GM12875 (cell line): ENCODE results near the gene PRR36.

ENCODE experiments used
- H3K4me3 ChIP-seq: one replicate; pipeline ENCODE4 v1.5.1; 2011; ENCODE audit warnings: low read depth, low read length, control low read depth
- CTCF ChIP-seq: IDR thresholded peaks from 2 replicates; pipeline ENCODE4 v1.5.1; 2011; ENCODE audit warnings: low read depth, mild to moderate bottlenecking, control low read depth, inconsistent platforms, low read length, moderate library complexity, borderline replicate concordance; ENCODE audit not compliant: insufficient read depth

Gene PRR36

GRCh38 chr19:7911508-7912143 is 37.4 kb upstream of the PRR36 start:
- H3K4me3 ChIP-seq, result no peak overlapping the region
- TF ChIP-seq CTCF, result no peak

DNA sequence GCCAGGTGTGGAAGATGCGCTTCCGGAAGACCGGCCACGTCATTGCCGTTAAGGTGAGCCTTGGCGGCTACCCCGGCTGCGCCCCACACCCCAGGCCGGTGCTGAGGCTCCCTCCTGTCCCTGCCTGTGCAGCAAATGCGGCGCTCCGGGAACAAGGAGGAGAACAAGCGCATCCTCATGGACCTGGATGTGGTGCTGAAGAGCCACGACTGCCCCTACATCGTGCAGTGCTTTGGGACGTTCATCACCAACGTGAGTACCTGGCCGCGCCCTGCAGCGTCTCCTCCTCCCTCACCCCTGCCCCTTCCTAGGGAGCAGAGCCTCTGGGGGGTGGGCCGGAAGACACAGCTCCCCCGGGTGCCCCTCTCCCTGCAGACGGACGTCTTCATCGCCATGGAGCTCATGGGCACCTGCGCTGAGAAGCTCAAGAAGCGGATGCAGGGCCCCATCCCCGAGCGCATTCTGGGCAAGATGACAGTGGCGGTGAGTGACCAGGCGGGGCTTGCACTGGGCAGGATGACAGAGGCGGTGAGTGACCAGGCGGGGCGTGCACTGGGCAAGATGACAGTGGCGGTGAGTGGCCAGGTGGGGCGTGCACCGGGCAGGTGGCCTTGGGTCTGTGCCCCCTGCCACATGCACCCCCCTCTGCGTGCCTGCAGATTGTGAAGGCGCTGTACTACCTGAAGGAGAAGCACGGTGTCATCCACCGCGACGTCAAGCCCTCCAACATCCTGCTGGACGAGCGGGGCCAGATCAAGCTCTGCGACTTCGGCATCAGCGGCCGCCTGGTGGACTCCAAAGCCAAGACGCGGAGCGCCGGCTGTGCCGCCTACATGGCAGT is 36.4 kb upstream of the PRR36 start:
- no peak overlapping the region for H3K4me3 ChIP-seq
- no peak for TF ChIP-seq CTCF

DNA sequence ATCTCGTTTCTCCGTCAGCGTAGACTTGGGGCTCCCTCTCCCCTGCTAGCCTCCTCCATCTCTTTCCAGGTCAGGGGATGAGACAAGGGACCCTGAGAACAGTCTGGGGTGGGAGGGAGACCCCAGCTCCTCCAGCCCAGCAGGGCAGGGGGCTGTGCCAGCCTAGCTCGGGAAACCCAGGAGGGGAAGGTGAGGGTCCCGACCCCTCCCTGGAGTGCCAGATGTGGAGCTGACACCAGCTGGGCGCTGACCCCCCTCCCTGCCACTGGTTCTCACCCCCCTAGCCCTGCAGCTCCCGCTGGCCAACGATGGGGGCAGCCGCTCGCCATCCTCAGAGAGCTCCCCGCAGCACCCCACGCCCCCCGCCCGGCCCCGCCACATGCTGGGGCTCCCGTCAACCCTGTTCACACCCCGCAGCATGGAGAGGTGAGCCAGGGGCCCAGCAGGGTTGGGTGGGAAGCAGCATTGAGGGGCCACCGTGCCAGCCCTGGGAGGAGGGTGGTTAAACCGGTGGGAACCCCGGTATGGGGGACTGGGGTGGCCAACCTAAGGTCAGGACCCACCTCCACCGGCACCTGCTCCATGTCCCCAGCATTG is 35.4 kb upstream of the PRR36 start:
- H3K4me3 ChIP-seq, result no peak overlapping the region
- TF ChIP-seq CTCF, result no peak

- TF ChIP-seq CTCF, result no peak
- H3K4me3 ChIP-seq, result no peak overlapping the region
Measured at GRCh38 chr19:7908742-7909461, 34.7 kb upstream of the PRR36 start.

GRCh38 chr19:7908078-7908699 is 34.0 kb upstream of the PRR36 start:
- no peak overlapping the region for H3K4me3 ChIP-seq
- TF ChIP-seq CTCF, result no peak

- H3K4me3 ChIP-seq, result no peak overlapping the region
- TF ChIP-seq CTCF, result no peak
Measured at GRCh38 chr19:7907544-7907943, 33.4 kb upstream of the PRR36 start.
